ENCODE results near the gene RRP8.

DNA sequence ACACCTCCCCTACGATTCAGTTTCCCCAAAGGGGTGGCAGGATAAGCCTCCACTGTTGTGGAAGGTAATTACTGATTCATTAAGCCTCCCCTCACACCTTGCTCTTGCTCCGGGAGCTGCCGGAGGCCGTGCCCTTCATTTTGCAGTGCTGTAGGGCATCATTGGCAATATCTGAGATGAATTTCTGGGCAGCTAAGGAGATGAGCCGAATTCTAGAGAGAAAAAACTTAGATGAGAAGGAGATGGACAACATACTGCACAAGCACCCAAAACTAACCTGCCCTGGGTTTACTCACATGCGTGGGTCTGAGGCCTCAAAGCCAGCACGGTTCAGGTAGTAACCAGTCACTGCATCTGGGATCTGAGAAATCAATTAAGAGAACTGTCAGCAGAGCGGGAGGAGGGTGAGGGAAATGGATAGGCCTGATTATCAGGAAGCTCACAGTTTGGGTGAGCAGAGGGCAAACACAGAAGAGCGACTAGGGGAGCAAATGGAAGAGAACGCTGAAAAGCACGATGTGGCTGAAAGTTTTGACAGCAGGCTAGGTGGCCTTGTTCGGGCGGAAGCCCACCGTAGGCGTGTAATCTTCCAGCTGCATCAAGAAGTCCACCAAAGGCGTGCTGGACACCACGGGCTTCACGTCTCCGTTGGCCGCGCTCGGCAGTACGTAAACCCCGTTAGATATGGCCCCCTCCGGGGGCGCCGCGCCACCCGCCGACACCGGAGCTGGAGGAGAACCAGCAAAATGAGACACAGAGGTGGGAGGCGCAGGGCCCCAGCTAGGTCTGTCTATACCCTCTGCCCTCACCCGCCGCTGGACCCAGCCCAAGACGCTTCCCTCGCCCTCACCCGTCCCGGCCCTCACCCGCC lies 7.9 kb upstream of the RRP8 start:
- TF ChIP-seq EZH2 (IDR thresholded peaks at IDR 0.05; ENCODE audit: low read depth): no peak
- TF ChIP-seq, protein P1, sequence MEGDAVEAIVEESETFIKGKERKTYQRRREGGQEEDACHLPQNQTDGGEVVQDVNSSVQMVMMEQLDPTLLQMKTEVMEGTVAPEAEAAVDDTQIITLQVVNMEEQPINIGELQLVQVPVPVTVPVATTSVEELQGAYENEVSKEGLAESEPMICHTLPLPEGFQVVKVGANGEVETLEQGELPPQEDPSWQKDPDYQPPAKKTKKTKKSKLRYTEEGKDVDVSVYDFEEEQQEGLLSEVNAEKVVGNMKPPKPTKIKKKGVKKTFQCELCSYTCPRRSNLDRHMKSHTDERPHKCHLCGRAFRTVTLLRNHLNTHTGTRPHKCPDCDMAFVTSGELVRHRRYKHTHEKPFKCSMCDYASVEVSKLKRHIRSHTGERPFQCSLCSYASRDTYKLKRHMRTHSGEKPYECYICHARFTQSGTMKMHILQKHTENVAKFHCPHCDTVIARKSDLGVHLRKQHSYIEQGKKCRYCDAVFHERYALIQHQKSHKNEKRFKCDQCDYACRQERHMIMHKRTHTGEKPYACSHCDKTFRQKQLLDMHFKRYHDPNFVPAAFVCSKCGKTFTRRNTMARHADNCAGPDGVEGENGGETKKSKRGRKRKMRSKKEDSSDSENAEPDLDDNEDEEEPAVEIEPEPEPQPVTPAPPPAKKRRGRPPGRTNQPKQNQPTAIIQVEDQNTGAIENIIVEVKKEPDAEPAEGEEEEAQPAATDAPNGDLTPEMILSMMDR (conservative IDR thresholded peaks at IDR 0.05): no peak
